CD4-positive, alpha-beta T cell (primary cell): ENCODE data around the gene GNG4. TPM values are rescaled to one million over a fixed set of nuclear protein-coding genes. Genes with fewer than 3 reads are reported as not detected.

ENCODE experiments used
- ATAC-seq: fragments of 200-7000 bp; cut with Tn5 transposase; one replicate; pipeline ENCODE4 v1.10.0; 2022; ENCODE audit warnings: mild to moderate bottlenecking; ENCODE audit not compliant: poor library complexity
- CTCF ChIA-PET: fragments of 350-600 bp; sonication (Branson Sonifier 250); formaldehyde crosslinking; loops from one replicate; lab custom pipeline; 2021; ENCODE audit warnings: antibody characterized with exemption, inconsistent platforms; lab: Charles Lee
- POLR2A ChIA-PET: fragments of 350-600 bp; sonication (Branson Sonifier 250); formaldehyde crosslinking; loops from one replicate; lab custom pipeline; 2021; ENCODE audit warnings: antibody characterized with exemption, inconsistent platforms; lab: Charles Lee
- DNase-seq, 14 experiments: peaks; one replicate each; pipeline ENCODE4 v3.0.0-alpha.2; 2013 to 2020; ENCODE audit warnings: mixed read lengths in 2 of 14
- H3K27ac ChIP-seq, 2 donors: one replicate each; pipeline versions ENCODE4 v1.5.1 to v1.7.0; 2013; ENCODE audit warnings: low read length in 2 of 2, low read depth in 1 of 2, mild to moderate bottlenecking in 1 of 2
- H3K27me3 ChIP-seq, 2 experiments: 1 replicate in 1 of 2; 2 replicates in 1 of 2; pipeline versions ENCODE4 v1.6.1 to v1.7.0; 2013; ENCODE audit warnings: low read length in 2 of 2, control low read depth in 1 of 2, mild to moderate bottlenecking in 1 of 2, moderate library complexity in 1 of 2; ENCODE audit not compliant: insufficient read depth in 2 of 2, control insufficient read depth in 1 of 2
- H3K36me3 ChIP-seq: one replicate; pipeline ENCODE4 v1.6.1; 2013; ENCODE audit warnings: low read length, control low read depth; ENCODE audit not compliant: insufficient read depth
- H3K4me1 ChIP-seq: one replicate; pipeline ENCODE4 v1.6.1; 2013; ENCODE audit warnings: low read length, control low read depth; ENCODE audit not compliant: insufficient read depth
- H3K4me3 ChIP-seq: one replicate; pipeline ENCODE4 v1.5.1; 2013; ENCODE audit warnings: mild to moderate bottlenecking, low read length, moderate library complexity
- H3K9me3 ChIP-seq, 2 experiments: 1 replicate in 1 of 2; 2 replicates in 1 of 2; pipeline versions ENCODE4 v1.6.1 to v1.7.0; 2013; ENCODE audit warnings: low read length in 2 of 2, mild to moderate bottlenecking in 2 of 2, control low read depth in 1 of 2, moderate library complexity in 1 of 2; ENCODE audit not compliant: control insufficient read depth in 1 of 2, insufficient read depth in 1 of 2
- H3K27ac Mint-ChIP-seq: one replicate; pipeline ENCODE4 v1.8.0; 2020; ENCODE audit warnings: mixed read lengths
- H3K27me3 Mint-ChIP-seq: one replicate; pipeline ENCODE4 v1.8.0; 2021; ENCODE audit warnings: mixed read lengths
- H3K36me3 Mint-ChIP-seq: one replicate; pipeline ENCODE4 v1.8.0; 2021; ENCODE audit warnings: low read depth, mixed read lengths
- H3K4me1 Mint-ChIP-seq: one replicate; pipeline ENCODE4 v1.8.0; 2021; ENCODE audit warnings: low read depth, mixed read lengths
- H3K4me3 Mint-ChIP-seq: one replicate; pipeline ENCODE4 v1.8.0; 2020; ENCODE audit warnings: mild to moderate bottlenecking, mixed read lengths
- H3K9me3 Mint-ChIP-seq: one replicate; pipeline ENCODE4 v1.8.0; 2020; ENCODE audit warnings: mixed read lengths
- intact Hi-C, 2 experiments: fragments of 100-400 bp; cut with DNase I in 1 of 2; cut with micrococcal nuclease in 1 of 2; formaldehyde crosslinking; loops; one replicate each; pipeline versions ENCODE4 v1.15.1 to v1.9.0; 2023 to 2025; cut with DNase I, micrococcal nuclease
- total RNA-seq, 174 experiments: library from RNA in 2 of 174; stranded (reverse) in 2 of 174; gene quantifications; one replicate each; pipeline ENCODE4 v1.2.3 and lab custom pipeline; 2021 to 2026
- TF ChIP-seq, protein P1 (sequence below): fragments of 200-600 bp; IDR thresholded peaks from one replicate; pipeline ENCODE4 v1.8.0; 2022; ENCODE audit warnings: antibody characterized with exemption, mild to moderate bottlenecking

Gene GNG4
- total RNA-seq, 2 experiments from 2014 or later, result not detected

- intact Hi-C loops, result no loop called here
- no peak overlapping the region for H3K4me3 Mint-ChIP-seq
- H3K27ac Mint-ChIP-seq, result no peak overlapping the region
- Histone ChIP-seq H3K4me1 (peaks cover 42% of the 10 kb centered on the region), H3K27ac (no peak overlapping the region), H3K4me3 (no peak overlapping the region), H3K9me3 (peaks cover 0 to 4% of the 10 kb centered on the region in 2 experiments), H3K27me3 (peaks cover 10 to 16% of the 10 kb centered on the region in 2 experiments), H3K36me3 (no peaks in the 10 kb centered on the region)
- H3K36me3 Mint-ChIP-seq, result no peaks in the 10 kb centered on the region
- H3K27me3 Mint-ChIP-seq, result peaks cover 38% of the 10 kb centered on the region
- CTCF ChIA-PET, result no interaction called here
- DNase-seq, result peak in 1 of 14 experiments; percentile 24
- no peak for ATAC-seq
- peaks cover 26% of the 10 kb centered on the region for H3K4me1 Mint-ChIP-seq
- H3K9me3 Mint-ChIP-seq, result no peaks in the 10 kb centered on the region
- POLR2A ChIA-PET, result no interaction called here
- TF ChIP-seq, protein P1, sequence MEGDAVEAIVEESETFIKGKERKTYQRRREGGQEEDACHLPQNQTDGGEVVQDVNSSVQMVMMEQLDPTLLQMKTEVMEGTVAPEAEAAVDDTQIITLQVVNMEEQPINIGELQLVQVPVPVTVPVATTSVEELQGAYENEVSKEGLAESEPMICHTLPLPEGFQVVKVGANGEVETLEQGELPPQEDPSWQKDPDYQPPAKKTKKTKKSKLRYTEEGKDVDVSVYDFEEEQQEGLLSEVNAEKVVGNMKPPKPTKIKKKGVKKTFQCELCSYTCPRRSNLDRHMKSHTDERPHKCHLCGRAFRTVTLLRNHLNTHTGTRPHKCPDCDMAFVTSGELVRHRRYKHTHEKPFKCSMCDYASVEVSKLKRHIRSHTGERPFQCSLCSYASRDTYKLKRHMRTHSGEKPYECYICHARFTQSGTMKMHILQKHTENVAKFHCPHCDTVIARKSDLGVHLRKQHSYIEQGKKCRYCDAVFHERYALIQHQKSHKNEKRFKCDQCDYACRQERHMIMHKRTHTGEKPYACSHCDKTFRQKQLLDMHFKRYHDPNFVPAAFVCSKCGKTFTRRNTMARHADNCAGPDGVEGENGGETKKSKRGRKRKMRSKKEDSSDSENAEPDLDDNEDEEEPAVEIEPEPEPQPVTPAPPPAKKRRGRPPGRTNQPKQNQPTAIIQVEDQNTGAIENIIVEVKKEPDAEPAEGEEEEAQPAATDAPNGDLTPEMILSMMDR, result no peak
Observed at GRCh38 chr1:235644693-235645305, 4.8 kb downstream of the GNG4 start.

GRCh38 chr1:235643837-235644692 is 5.5 kb downstream of the GNG4 start:
- H3K27me3 ChIP-seq, result peaks cover 10 to 13% of the 10 kb centered on the region in 2 experiments
- intact Hi-C loops, result no loop called here
- ChIA-PET CTCF (no interaction called here), POLR2A (no interaction called here)
- H3K9me3 ChIP-seq, result peaks cover 0 to 4% of the 10 kb centered on the region in 2 experiments
- H3K27me3 Mint-ChIP-seq, result peaks cover 36% of the 10 kb centered on the region
- no peaks in the 10 kb centered on the region for H3K9me3 Mint-ChIP-seq
- no peak overlapping the region for H3K4me3 ChIP-seq
- ATAC-seq (no peak), DNase-seq (peak in 1 of 14 experiments; percentile 22)
- no peak overlapping the region for H3K4me3 Mint-ChIP-seq
- peaks cover 38% of the 10 kb centered on the region for H3K4me1 ChIP-seq
- no peak overlapping the region for H3K27ac Mint-ChIP-seq
- TF ChIP-seq, protein P1, result no peak
- H3K36me3 ChIP-seq, result no peaks in the 10 kb centered on the region
- no peaks in the 10 kb centered on the region for H3K36me3 Mint-ChIP-seq
- no peak overlapping the region for H3K27ac ChIP-seq
- peaks cover 25% of the 10 kb centered on the region for H3K4me1 Mint-ChIP-seq

GRCh38 chr1:235642943-235643371 is 6.6 kb downstream of the GNG4 start:
- intact Hi-C loops, result no loop called here
- H3K27ac Mint-ChIP-seq, result peak overlapping the region; percentile 78
- TF ChIP-seq, protein P1, result no peak
- peak overlapping the region; percentile 67 for H3K4me3 Mint-ChIP-seq
- Histone ChIP-seq H3K36me3 (no peaks in the 10 kb centered on the region), H3K4me3 (no peak overlapping the region), H3K27ac (peak overlapping the region in 1 of 2 donors; percentile 27), H3K27me3 (peaks cover 1 to 2% of the 10 kb centered on the region in 2 experiments), H3K9me3 (no peaks in the 10 kb centered on the region), H3K4me1 (peaks cover 29% of the 10 kb centered on the region)
- H3K36me3 Mint-ChIP-seq, result no peaks in the 10 kb centered on the region
- CTCF ChIA-PET, result no interaction called here
- no peaks in the 10 kb centered on the region for H3K9me3 Mint-ChIP-seq
- ATAC-seq (no peak), DNase-seq (peak in 2 of 14 experiments; percentile 13 to 26)
- POLR2A ChIA-PET, result no interaction called here
- peaks cover 19% of the 10 kb centered on the region for H3K4me1 Mint-ChIP-seq
- H3K27me3 Mint-ChIP-seq, result peaks cover 25% of the 10 kb centered on the region
